Urothelium cell line (cell line): ENCODE measurements around the gene TXN.

Experiments used
- DNase-seq: peaks from one replicate; pipeline ENCODE4 v3.0.0; 2011; ENCODE audit warnings: low spot score, mixed read lengths
- FAIRE-seq: peaks from 2 replicates; lab custom pipeline; 2011; peaks lifted over from hg19 to GRCh38; lab: Jason Lieb, UNC

The TXN gene

DNA sequence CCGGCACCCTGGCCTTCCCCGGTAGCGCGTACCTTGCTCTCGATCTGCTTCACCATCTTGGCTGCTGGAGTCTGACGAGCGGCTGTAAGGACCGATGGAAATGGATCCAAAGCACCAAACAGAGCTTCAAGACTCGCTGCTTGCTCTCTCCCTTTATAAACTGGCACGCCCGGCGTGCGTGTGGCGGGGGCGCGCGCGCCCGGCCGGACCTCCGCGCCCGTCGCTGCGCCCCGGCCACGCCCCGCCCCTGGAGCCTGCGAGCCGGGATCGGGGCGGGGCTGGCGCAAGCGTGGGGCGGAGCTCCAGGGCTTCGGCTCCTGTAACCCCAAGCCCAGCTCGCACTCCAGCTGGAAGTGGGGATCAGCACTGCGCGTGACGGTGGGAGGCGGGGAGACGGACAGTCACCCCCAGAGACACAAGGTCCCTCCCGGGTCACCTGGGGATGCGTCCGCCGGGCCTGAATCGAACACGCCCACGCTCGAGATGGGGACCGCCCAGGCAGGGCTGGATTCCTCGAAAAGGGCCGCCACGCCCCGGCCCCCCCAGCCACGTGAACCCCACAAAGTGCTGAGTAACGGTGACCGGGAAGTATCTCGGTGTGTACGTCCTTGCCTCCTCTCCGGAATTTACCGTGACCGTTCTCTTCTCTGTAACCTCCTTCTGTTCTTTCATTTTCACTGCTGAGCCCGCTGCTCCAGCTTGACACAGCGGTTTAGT, at the start of gene TXN:
Gene TXN, minus strand, starts transcription at position 128 of the 717 bp plus-strand sequence. Its CDS starts 72 bp downstream, at position 56.
- DNase-seq (peak; percentile 90), FAIRE-seq (no peak)

DNA sequence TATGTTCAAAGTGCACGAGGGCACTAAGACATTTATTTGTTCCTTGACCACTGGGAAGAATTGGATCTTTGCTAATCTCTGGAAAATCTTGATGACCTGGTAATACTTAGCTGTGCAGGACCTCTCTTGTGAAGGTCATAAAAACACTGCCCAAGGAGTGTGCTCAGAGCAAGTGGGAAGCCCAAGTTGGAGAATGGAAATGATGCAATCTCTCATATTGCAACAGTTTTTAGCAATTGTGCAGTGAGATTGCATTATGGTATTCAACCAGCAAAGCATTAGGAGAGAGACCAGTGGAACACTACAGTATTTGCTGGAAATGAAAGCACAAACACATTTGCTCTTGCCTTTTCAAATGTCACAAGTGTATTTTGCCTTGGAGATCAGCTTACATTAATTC, 46.8 kb upstream of the TXN start:
- no peak for FAIRE-seq
- no peak for DNase-seq

DNA sequence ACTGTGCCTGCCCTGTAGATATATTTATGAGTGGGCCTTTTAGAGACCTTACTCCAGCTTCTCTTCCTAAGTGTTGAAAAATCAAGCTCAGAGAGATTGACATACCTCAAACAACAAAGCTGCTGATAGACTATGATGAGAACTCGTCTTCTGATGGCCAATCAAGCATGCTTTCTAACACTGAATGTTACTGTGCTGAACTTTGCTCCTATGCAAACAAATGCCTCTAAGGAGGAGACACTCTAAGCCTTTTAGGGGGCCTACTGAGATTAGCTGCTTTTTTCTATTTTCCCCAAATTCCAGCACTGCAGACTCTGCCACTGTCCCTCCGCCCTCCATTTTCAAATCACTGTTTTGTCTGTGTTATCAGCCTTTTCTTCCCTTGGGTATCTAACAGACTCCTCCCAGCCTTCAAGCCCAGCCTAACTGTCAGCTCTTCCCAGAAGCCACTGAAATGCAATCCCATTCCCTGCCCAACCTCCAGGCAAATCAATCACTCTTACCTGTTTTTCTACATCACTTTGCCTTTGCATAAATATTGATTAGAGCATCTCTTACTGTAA, 41.8 kb upstream of the TXN start:
- FAIRE-seq = no peak
- no peak for DNase-seq

DNA sequence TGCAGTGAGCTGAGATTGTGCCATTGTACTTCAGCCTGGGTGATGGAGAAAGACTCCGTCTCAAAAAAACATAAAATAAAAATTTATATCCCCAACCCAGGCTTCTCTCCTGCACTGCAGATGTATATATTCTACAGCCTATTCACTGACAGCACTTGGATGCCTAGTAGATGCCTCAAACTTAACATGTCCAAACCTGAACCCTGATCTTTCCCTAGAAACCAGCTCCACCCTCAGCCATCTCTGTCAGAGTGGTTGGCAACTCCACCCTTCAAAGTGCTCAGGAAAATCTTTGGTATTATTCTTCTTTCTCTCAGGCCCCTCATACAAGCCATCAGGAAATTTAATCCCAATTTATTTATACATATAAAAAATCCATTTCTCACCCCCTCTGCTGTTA, 36.9 kb upstream of the TXN start:
- DNase-seq = no peak
- FAIRE-seq = no peak

- FAIRE-seq (no peak), DNase-seq (no peak)
Measured at GRCh38 chr9:110291921-110292557, 35.7 kb upstream of the TXN start.

GRCh38 chr9:110290001-110290400, 33.7 kb upstream of the TXN start:
- FAIRE-seq (no peak), DNase-seq (no peak)

- DNase-seq = no peak
- no peak for FAIRE-seq
Measured at GRCh38 chr9:110288503-110288902, 32.2 kb upstream of the TXN start.

DNA sequence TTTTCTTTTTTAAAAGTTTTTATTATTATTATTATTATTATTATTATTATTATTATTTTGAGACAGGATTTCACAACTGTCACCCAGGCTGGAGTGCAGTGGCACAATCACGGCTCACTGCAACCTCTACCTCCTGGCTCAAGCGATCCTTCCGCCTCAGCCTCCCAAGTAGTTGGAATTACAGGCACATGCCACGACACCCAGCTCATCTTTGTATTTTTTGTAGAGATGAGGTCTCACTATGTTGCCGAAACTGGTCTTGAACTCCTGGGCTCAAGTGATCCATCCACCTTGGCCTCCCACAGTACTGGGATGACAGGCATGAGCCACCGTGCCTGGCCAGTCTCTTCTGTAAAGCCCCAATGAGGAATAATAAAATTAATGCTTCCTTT, 31.0 kb upstream of the TXN start:
- FAIRE-seq (no peak), DNase-seq (no peak)

DNA sequence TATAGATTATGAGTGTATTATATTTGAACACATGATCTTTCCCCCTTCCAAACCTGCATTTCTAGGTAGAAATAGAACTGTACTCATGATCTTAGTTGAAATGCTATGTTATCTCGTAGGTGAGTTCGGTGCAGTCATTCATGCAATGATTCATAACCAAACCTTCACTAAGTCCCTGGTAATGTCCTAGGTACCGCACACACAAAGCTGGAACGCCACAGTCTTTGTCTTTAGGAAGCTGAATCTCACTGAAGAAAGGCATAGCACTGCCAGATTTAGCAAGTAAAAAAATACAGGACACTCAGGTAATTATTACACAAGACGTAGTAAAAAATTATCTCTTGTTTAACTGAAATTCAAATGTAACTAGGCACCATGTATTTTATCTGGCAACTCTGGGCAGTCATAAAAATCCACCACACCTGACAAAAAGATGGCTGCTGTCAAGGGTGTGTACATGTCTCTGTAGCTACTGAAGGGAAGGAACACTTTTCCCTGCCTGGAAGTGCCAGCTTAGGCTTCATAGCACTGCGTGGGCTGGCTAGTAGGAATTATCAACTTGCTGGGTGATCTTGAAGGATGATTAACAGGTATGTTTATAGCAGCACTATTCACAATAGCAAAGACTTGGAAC, 28.0 kb upstream of the TXN start:
- no peak for FAIRE-seq
- no peak for DNase-seq

GRCh38 chr9:110283751-110284150, 27.4 kb upstream of the TXN start:
- no peak for FAIRE-seq

GRCh38 chr9:110282739-110283081, 26.4 kb upstream of the TXN start:
- DNase-seq = no peak
- no peak for FAIRE-seq

More at GRCh38 chr9:110283751-110284150, 27.4 kb upstream of the TXN start:
- no peak for DNase-seq

- DNase-seq = no peak
- no peak for FAIRE-seq
Measured at GRCh38 chr9:110282018-110282738, 25.9 kb upstream of the TXN start.

DNA sequence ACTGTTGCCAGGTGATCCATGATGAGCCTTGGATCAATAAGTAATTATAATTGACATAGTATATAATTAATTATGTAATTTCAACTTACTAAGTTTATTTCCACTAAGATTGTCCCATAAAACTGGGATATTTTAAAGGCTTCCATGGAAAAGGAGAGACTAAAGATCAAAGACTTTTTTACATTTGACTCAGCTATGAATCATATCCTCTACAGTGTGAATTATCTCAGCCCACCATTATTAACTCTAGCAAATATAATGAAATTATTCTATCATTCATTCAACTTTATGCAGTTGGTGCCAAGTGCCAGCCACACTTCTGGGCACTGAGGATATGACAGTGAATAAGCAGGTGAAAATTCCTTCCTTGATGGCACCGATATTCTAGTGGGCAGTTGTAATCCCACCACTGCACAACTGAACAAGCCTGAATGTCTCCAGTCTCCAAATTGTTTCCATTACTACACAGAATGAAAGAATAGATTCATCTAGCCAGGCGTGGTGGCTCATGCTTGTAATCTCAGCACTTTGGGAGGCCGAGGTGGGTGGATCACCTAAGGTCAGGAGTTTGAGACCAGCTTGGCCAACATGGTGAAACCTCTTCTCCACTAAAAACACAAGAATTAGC, 21.9 kb upstream of the TXN start:
- DNase-seq (peak; percentile 25), FAIRE-seq (no peak)

DNA sequence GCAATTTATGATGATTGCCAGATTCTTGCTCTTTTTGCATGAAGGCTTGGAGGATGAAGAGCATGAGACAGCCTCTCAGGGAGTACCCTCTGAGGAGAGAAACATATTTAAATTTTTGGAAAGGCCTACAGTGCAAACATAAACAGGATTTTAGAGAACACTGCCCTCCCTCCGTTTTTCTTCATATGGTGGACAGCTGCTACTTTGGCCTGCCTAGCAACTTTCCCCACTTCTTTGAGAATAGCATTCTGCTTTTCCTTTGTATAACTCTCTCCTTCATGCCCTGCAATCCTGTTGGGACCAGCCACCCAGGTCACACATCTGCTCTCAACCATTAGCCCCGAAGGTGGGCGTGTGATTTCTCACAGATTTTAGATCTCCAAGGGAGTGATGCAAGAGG, 20.5 kb upstream of the TXN start:
- DNase-seq (no peak), FAIRE-seq (no peak)

GRCh38 chr9:110270211-110270995, 14.1 kb upstream of the TXN start:
- DNase-seq = no peak
- no peak for FAIRE-seq

GRCh38 chr9:110266795-110267194, 10.5 kb upstream of the TXN start:
- DNase-seq (no peak), FAIRE-seq (no peak)

- DNase-seq (no peak), FAIRE-seq (no peak)
Measured at GRCh38 chr9:110261632-110262031, 5.3 kb upstream of the TXN start.

GRCh38 chr9:110260911-110261310, 4.6 kb upstream of the TXN start:
- DNase-seq = no peak
- FAIRE-seq = no peak

DNA sequence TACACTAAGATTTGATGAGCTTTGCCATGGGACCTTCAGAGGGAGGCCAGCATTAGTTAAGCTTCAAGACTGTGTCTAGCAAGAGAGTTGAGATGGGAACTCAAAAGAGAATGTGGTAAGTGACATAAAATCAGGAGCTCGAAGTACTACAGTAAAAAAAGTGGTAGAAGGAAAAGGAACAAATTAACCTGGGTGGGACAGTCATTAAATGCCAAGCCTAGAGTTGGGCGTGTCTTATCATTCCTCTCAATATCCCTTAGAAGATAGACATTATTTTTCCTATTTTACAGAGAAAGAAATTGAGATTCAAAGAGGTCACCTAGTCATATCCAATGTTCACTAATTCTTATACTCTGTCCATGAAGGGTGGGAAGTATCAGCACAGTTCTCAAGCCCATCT, 3.3 kb upstream of the TXN start:
- no peak for FAIRE-seq
- DNase-seq = no peak

DNA sequence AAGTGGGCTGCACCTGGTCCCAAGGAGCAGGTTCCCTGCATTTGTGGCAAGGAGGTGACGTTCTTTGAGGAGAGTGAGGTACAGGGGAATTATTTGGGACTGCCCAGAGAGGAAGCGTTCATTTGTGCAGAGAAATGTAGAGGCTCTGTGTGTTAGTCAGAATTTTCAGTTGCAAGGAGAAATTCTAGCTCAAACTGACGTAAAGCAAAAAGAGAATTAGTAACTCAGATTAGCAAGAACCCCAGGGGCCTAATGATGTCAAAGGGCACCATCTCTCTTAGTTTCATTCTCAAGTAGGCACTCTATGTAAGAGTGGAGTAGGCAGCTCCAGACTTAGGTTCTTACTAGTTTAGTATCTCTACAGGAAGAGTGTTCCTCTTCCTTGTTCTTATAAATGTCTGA, 2.4 kb upstream of the TXN start:
- DNase-seq (no peak), FAIRE-seq (no peak)
